Keratinocyte (primary cell): ENCODE data around the gene ALOXE3.

Source experiments
- CTCF ChIP-seq, 3 experiments: IDR thresholded peaks in 1 of 3; conservative IDR thresholded peaks in 1 of 3; optimal IDR thresholded peaks in 1 of 3; 2 replicates in 2 of 3; 3 replicates in 1 of 3; pipeline versions ENCODE3 to v1.5.1; 2011; ENCODE audit warnings: low read length in 3 of 3, mild to moderate bottlenecking in 3 of 3, moderate library complexity in 2 of 3, control low read depth in 1 of 3, inconsistent platforms in 1 of 3; ENCODE audit not compliant: insufficient read depth in 2 of 3; ENCODE audit errors: extremely low read depth in 1 of 3
- EZH2 ChIP-seq: IDR thresholded peaks from one replicate; pipeline ENCODE4 v1.6.1; 2012; ENCODE audit warnings: inconsistent platforms, mild to moderate bottlenecking, low read length, moderate library complexity

GRCh38 chr17:8133941-8134340 lies 15.6 kb upstream of the ALOXE3 start:
- TF ChIP-seq CTCF (optimal IDR thresholded peaks at IDR 0.05 in 1 of 3, IDR thresholded peaks at IDR 0.05 in 1 of 3, conservative IDR thresholded peaks at IDR 0.05 in 1 of 3; ENCODE audit: extremely low read depth in 1 of 3, insufficient read depth in 2 of 3, low read length in 3 of 3): no peak
- no peak for TF ChIP-seq EZH2
